Choroid plexus epithelial cell (primary cell): Measurements from ENCODE around the gene AJM1.
A peak's percentile ranks its signal among the peaks of the same experiment; 100 is the strongest.

Experiments
- DNase-seq: peaks from one replicate; pipeline ENCODE4 v3.0.0-alpha.2; 2010; ENCODE audit warnings: low read depth
- H3K4me3 ChIP-seq: 2 replicates; pipeline ENCODE4 v1.5.1; 2011; ENCODE audit warnings: low read depth, mild to moderate bottlenecking, control low read depth, low read length, moderate library complexity
- TF ChIP-seq, protein P1 (sequence below): conservative IDR thresholded peaks from 2 replicates; pipeline ENCODE4 v1.5.1; 2011; ENCODE audit warnings: low read depth, mild to moderate bottlenecking, control low read depth, inconsistent platforms, low read length, moderate library complexity

AJM1 gene

DNA sequence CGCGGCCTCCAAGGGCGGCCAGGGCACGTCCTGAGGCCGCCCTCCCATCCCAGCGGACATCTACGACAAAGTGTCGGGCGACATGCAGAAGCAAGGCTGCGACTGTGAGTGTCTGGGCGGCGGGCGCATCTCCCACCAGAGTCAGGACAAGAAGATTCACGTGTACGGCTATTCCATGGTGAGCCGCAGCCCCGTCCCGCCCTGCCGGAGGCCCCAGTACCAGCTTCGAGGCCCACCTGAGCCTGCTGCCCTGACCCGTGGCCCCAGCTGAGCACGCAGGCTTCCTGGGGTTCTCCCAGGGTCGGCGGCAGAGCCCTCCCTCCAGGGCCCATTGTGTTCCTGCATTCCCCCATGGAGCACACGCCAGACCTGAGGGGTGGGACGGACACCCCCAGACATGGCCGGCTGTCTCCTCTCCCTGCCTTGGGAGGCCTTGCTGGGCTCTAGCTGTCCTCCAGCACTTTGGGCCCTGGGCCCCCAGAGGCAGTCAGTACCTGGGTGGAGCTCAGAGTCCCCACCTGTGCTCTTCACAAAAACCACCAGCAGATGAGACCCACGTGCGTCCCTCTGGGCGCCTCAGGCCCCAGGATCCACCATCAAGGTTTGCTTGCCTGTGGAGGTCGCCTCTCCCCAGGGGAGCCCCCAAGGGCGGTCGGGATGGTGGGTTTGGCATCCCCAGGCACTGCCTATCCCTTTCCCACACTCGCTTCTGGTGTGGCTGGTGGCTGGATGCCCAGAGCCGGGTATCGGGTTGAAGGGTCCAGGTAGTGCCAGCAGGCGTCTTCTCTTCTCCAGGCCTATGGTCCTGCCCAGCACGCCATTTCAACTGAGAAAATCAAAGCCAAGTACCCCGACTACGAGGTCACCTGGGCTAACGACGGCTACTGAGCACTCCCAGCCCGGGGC lies 7.9 kb downstream of the AJM1 start:
- no peak for DNase-seq
- peak overlapping the region; percentile 91 for H3K4me3 ChIP-seq
- TF ChIP-seq, protein P1, sequence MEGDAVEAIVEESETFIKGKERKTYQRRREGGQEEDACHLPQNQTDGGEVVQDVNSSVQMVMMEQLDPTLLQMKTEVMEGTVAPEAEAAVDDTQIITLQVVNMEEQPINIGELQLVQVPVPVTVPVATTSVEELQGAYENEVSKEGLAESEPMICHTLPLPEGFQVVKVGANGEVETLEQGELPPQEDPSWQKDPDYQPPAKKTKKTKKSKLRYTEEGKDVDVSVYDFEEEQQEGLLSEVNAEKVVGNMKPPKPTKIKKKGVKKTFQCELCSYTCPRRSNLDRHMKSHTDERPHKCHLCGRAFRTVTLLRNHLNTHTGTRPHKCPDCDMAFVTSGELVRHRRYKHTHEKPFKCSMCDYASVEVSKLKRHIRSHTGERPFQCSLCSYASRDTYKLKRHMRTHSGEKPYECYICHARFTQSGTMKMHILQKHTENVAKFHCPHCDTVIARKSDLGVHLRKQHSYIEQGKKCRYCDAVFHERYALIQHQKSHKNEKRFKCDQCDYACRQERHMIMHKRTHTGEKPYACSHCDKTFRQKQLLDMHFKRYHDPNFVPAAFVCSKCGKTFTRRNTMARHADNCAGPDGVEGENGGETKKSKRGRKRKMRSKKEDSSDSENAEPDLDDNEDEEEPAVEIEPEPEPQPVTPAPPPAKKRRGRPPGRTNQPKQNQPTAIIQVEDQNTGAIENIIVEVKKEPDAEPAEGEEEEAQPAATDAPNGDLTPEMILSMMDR, result no peak

GRCh38 chr9:136850866-136851775 lies 8.8 kb downstream of the AJM1 start:
- H3K4me3 ChIP-seq, result no peak overlapping the region
- TF ChIP-seq, protein P1, result no peak

GRCh38 chr9:136851941-136852663 lies 9.8 kb downstream of the AJM1 start, which contains the start of gene MAMDC4:
MAMDC4 (plus strand) TSS chr9:136852346; CDS start chr9:136852417, 71 bp downstream.
- H3K4me3 ChIP-seq, result no peak within 1 kb of the TSS
- TF ChIP-seq, protein P1, result no peak
- DNase-seq, result no peak

More at GRCh38 chr9:136850866-136851775, 8.8 kb downstream of the AJM1 start:
- no peak for DNase-seq

DNA sequence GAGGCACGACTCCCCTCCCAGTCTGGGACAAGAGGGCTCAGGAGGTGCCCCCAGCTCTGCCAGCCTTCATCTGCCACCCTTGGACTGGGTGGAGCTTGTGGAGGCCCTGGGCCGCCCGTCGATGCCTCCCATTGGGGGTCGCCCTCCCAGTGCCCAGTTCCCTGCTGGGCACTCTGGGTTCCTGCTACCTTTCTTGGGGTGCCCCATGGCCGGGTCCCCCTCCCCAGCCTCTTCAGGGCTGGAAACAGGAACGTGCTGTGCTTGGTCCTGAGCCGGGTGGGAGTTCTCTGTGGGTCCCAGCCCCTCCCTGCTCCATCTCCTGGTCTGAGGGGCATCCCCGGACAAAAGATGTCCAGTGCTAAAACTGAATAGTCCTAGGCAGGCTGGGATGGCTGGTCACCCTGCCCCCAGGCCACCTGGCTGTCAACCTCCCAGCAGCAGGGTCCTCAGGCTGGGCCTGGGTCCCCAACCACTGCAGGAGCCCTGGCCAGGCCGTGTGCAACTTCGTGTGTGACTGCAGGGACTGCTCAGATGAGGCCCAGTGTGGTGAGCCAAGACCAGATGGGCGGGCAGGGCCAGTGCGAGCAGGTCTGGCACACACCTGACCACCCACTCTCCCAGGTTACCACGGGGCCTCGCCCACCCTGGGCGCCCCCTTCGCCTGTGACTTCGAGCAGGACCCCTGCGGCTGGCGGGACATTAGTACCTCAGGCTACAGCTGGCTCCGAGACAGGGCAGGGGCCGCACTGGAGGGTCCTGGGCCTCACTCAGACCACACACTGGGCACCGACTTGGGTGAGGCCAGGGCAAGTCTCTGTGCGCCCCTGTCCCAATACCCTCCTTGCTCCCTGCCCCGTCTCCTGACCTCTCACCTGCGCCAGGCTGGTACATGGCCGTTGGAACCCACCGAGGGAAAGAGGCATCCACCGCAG lies 10.7 kb downstream of the AJM1 start:
- H3K4me3 ChIP-seq, result no peak overlapping the region
- DNase-seq, result no peak
- TF ChIP-seq, protein P1, result no peak

- TF ChIP-seq, protein P1, result no peak
- no peak overlapping the region for H3K4me3 ChIP-seq
- no peak for DNase-seq
Observed at GRCh38 chr9:136853596-136854112, 11.4 kb downstream of the AJM1 start.
